ENCODE data around the gene RBM20. TPM values are rescaled to one million over a fixed set of nuclear protein-coding genes. Genes with fewer than 3 reads are reported as not detected.
"Not testable (repeated sequence)": the region's sequence is repeated elsewhere in the genome, so short reads cannot be mapped to it uniquely, and the experiment has no call there.

The RBM20 gene
- total RNA-seq, 8 experiments from 2014 or later, result 0.31 to 19.1 (median 8.8) TPM

DNA sequence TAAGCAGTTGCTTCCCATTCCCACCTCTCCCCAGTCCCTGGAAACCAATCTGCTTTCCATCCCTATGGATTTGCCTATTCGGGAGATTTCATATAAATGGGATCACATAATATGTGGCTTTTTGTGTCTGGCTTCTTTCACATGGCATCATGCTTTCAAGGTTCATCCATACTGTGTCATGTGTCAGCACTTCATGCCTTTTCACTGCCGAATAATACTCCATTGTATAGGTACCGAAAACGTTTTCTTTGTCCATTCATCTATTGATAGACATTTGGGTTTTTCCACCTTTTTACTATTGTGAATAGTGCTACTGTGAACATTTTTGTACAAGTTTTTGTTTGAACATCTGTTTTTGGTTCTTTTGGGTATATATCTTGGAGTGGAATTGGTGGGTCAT, 12.5 kb downstream of the RBM20 start:
- Histone ChIP-seq H3K27ac (no peak overlapping the region), H3K4me3 (no peak overlapping the region), H3K4me1 (replicated peaks in 1 of 2) (peaks cover 4 to 23% of the 10 kb centered on the region in 2 donors)
- in situ Hi-C loops (cut with MboI; ENCODE audit: low pct_unique_long_range_greater_than_20kb in 2 of 9, low sequenced_read_pairs in 9 of 9, unreplicated experiment in 9 of 9), result no loop called here
- ATAC-seq (replicated peaks in 6 of 8), result no peak
- WGBS, 10 experiments, result 89 to 100% (median 95%) methylated on average over 1 to 4 of the region's 4 CpGs; no CpG with 5 or more reads in 2 of the 10 experiments

DNA sequence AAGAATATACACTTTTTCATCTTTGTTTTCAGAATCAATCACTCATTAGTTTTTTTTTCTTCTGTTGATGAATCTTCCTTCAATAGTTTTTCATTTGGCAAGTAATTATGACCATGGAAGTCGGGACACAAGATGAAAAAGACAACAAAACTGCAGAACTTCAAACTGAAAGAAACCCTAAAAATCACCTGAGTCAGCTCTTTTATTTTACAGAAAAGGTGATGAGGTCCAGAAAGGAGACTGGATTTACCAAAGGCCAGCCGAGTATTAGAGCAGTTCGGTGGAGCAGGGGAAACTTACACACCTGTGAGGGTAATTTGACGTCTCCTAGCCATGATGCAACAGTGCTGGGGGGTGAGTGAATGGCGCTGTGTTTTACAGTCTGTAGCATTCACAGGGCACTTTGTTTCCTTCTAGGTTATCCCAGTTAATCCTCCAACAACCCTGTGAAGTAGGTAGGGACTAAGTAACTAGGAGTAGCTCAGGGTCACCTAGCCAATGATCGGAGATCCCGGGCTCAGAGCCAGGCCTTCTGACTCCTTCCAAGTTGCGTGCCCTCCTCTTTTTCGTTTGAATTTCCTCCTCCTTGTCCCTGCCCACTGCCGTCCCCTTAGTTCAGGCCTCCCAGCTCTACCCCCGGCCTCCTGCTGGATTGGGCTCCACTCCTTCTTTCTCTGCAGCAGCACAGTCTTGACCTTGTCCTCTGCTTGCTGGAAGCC, 14.0 kb downstream of the RBM20 start:
- no peak overlapping the region for H3K4me3 ChIP-seq
- H3K4me1 ChIP-seq (replicated peaks in 1 of 2), result peaks cover 2 to 17% of the 10 kb centered on the region in 2 donors
- no peak overlapping the region for H3K27ac ChIP-seq
- in situ Hi-C loops (cut with MboI; ENCODE audit: low pct_unique_long_range_greater_than_20kb in 2 of 9, low sequenced_read_pairs in 9 of 9, unreplicated experiment in 9 of 9), result no loop called here
- ATAC-seq (replicated peaks in 6 of 8), result no peak
- WGBS, 10 experiments, result 57 to 95% (median 80%) methylated on average over 2 to 9 of the region's 11 CpGs; no CpG with 5 or more reads in 1 of the 10 experiments

DNA sequence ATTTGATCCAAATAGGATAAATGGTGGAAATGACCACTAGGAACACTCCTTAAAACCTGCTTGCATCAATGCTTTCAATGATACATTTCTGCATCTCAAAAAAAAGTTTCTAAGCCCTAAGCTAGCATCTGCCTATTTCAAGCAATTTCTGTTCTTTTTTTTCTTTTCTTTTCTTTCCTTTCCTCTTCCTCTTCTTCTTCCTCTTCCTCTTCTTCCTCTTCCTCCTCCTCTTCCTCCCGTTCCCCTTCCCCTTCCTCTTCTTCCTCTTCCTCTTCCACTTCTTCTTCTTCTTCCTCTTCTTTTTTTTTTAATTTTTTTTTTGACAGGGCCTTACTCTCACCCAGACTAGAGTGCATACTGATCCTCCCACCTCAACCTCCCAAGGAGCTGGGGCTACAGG, 15.4 kb downstream of the RBM20 start:
- in situ Hi-C loops (cut with MboI; ENCODE audit: low pct_unique_long_range_greater_than_20kb in 2 of 9, low sequenced_read_pairs in 9 of 9, unreplicated experiment in 9 of 9), result no loop called here
- Histone ChIP-seq H3K4me3 (no peak overlapping the region), H3K4me1 (replicated peaks in 1 of 2) (peaks cover 2 to 18% of the 10 kb centered on the region in 2 donors), H3K27ac (no peak overlapping the region)
- ATAC-seq (replicated peaks in 6 of 8), result no peak
- WGBS, 10 experiments, result 9 to 100% (median 91%) methylated on average over 1 of the region's 1 CpG

DNA sequence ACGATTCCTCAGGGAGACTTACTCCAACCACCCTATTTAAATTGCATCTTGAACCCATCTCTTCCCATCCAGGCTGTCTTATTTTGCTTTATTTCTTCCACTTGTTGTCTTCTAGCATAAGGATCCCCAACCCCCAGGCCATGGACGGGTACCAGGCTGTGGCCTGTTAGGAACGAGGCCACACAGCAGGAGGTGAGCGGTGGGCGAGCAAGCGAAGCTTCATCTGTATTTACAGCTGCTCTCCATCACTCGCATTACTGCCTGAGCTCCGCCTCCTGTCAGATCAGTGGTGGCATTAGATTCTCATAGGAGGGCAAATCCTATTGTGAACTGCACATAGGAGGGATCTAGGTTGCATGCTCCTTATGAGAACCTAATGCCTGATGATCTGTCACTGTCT, 16.2 kb downstream of the RBM20 start:
- in situ Hi-C loops (cut with MboI; ENCODE audit: low pct_unique_long_range_greater_than_20kb in 2 of 9, low sequenced_read_pairs in 9 of 9, unreplicated experiment in 9 of 9); H3K27ac ChIP-seq; H3K4me3 ChIP-seq: not testable (repeated sequence)
- ATAC-seq (replicated peaks in 6 of 8), result peak in 2 of 8 experiments; percentile 58 to 64
- H3K4me1 ChIP-seq (replicated peaks in 1 of 2), result peaks cover 8 to 24% of the 10 kb centered on the region in 2 donors
- 35 to 100% (median 67%) methylated on average over 1 to 7 of the region's 8 CpGs; no CpG with 5 or more reads in 2 of the 10 experiments for WGBS, 10 experiments

DNA sequence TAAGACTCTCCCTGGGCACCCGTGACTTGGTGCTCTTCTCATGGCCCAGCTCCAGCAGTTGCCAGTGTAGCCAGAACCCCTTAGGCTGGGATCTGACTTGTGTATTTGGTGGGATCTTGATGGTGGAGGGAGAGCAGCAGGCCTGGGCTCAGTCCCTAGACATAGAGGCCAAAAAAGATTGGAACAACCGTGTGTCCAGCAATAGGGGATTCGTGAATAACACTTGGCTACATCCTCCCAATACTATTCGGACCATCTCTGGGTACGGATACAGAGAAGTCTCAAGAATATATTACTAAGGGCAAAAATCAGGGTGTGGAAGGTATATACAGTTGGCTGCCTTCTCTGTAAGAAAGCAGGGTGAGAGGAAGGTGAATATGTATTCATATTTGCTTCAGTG, 17.2 kb downstream of the RBM20 start:
- WGBS, 10 experiments, result 77 to 100% (median 80%) methylated on average over 1 to 3 of the region's 5 CpGs; no CpG with 5 or more reads in 7 of the 10 experiments
- no peak for ATAC-seq (replicated peaks in 6 of 8)
- in situ Hi-C loops (cut with MboI; ENCODE audit: low pct_unique_long_range_greater_than_20kb in 2 of 9, low sequenced_read_pairs in 9 of 9, unreplicated experiment in 9 of 9), result no loop called here
- H3K4me1 ChIP-seq (replicated peaks in 1 of 2), result peaks cover 8 to 29% of the 10 kb centered on the region in 2 donors
- H3K27ac ChIP-seq, result no peak overlapping the region
- H3K4me3 ChIP-seq, result no peak overlapping the region

DNA sequence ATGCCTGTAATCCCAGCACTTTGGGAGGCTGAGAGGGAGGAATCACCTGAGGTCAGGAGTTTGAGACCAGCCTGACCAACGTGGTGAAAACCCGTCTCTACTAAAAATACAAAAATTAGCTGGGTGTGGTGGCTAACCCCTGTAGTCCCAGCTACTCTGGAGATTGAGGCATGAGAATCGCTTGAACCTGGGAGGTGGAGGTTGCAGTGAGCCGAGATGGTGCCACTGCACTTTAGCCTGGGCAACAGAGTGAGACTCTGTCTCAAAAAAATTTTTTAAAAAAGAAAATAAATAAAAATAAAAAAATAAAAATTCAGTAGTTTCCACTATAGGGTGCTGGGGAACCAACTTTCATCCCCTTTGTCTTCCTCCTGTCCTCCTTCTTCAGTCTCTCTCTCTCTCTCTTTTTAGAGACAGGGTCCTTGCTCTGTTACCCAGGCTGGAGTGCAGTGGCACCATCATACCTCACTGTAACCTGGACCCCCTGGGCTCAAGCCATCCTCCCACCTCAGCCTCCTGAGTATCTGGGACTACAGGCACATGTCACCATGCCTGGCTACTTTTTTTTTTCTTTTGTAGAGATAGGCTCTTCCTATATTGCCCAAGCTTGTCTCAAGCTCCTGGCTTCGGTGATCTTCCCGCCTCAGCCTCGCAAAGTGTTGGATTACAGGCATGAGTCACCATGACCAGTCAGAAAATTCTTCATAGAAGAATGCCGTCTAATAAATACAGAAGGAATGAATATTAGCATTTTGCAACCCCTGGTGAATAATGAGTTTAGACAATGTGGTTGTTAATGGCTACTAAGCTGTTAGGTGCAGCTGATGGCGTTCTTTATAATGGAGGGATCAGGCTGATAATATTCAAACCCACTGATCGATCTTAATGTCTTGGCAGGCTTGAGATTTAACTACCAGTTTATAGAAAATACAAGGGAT, 20.6 kb downstream of the RBM20 start:
- no peak overlapping the region for H3K4me3 ChIP-seq
- H3K27ac ChIP-seq, result peak overlapping the region in 1 of 2 donors; percentile 66
- H3K4me1 ChIP-seq (replicated peaks in 1 of 2), result peaks cover 19 to 27% of the 10 kb centered on the region in 2 donors
- in situ Hi-C loops (cut with MboI; ENCODE audit: low pct_unique_long_range_greater_than_20kb in 2 of 9, low sequenced_read_pairs in 9 of 9, unreplicated experiment in 9 of 9), result no loop called here
- peak; percentile 72 to 100 (median 94) for ATAC-seq (replicated peaks in 6 of 8)
- WGBS, 10 experiments, result 20 to 90% (median 48%) methylated on average over 2 to 9 of the region's 10 CpGs

DNA sequence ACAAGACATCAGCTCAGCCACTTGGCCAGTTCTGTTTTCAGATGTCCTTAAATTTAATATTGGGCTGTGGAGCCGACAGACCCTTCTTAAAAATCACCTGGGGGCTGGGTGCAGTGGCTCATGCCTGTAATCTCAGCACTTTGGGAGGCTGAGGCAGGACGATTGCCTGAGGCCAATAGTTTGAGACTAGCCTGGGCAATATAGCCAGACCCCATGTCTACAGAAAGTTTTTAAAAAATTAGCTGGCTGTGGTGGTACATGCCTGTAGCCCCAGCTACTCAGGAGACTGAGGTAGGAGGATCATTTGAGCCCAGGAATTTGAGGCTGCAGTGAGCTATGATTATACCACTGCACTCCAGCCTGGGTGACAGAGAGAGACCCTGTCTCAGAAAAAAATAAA, 22.1 kb downstream of the RBM20 start:
- H3K4me1 ChIP-seq (replicated peaks in 1 of 2), result peaks cover 17 to 25% of the 10 kb centered on the region in 2 donors
- H3K27ac ChIP-seq; ATAC-seq (replicated peaks in 6 of 8); H3K4me3 ChIP-seq; in situ Hi-C loops (cut with MboI; ENCODE audit: low pct_unique_long_range_greater_than_20kb in 2 of 9, low sequenced_read_pairs in 9 of 9, unreplicated experiment in 9 of 9): not testable (repeated sequence)
- WGBS, 10 experiments, result 0 to 83% (median 33%) methylated on average over 1 to 2 of the region's 2 CpGs; no CpG with 5 or more reads in 3 of the 10 experiments

DNA sequence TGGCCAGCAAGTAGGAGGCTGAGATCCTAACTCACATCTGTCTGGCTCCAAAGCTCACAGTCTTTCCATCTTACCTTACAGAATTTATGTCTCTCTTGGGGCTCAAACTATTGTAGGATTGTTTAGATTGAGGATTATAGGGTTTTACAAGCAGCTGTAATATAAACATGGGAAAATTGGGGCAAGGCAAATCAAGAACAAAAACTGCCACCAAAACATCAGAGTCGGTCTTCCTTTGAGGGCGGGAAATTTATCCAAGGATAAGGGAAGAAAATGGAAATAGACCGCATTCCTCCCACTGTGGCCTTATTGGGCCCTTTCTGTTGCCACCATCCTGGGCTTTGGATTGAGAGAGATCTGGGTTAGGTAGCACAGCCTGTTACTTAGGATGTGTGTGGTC, 22.5 kb downstream of the RBM20 start:
- Histone ChIP-seq H3K4me1 (replicated peaks in 1 of 2) (peaks cover 17 to 25% of the 10 kb centered on the region in 2 donors), H3K27ac (no peak overlapping the region), H3K4me3 (no peak overlapping the region)
- ATAC-seq (replicated peaks in 6 of 8), result no peak
- in situ Hi-C loops (cut with MboI; ENCODE audit: low pct_unique_long_range_greater_than_20kb in 2 of 9, low sequenced_read_pairs in 9 of 9, unreplicated experiment in 9 of 9), result no loop called here
- 80 to 100% (median 94%) methylated on average over 1 to 3 of the region's 3 CpGs; no CpG with 5 or more reads in 3 of the 10 experiments for WGBS, 10 experiments

DNA sequence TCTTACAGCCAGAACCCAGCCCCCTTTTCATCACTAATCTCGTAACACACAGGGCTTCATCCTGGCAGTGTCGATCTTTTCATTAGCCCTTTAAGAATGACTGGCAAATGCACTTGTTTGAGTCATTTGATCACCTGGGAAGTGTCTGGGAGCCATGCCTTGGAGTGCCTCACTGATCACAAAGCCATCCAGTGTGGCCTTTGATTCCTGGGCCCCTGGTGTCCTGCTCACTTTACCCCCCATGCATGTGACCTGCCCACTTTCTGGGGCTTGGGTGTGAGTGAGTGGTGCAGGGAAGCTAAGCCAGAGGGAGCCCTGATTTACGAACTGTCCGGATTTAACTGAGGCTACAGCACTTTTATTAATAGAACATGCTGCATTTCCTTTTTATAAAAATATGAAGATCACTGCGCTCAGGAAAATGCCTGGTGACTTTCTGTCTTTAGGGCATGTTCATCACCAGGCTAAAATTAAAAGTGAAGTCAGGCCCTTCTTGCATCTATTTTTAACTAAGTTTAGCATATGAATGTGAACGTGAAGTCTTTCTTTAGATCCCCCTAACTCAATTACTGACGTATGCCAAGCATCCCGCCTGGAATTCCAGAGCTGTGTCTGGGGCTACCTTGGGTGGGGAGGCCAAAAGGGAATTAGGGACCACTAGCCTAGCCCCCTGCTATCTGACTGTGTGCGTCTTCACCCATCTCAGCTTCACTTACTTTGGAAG, 23.6 kb downstream of the RBM20 start:
- Histone ChIP-seq H3K4me3 (no peak overlapping the region), H3K27ac (no peak overlapping the region), H3K4me1 (replicated peaks in 1 of 2) (peaks cover 17 to 27% of the 10 kb centered on the region in 2 donors)
- WGBS, 10 experiments, result 27 to 75% (median 44%) methylated on average over 2 to 7 of the region's 9 CpGs
- in situ Hi-C loops (cut with MboI; ENCODE audit: low pct_unique_long_range_greater_than_20kb in 2 of 9, low sequenced_read_pairs in 9 of 9, unreplicated experiment in 9 of 9), result no loop called here
- peak in 2 of 8 experiments; percentile 15 to 18 for ATAC-seq (replicated peaks in 6 of 8)

DNA sequence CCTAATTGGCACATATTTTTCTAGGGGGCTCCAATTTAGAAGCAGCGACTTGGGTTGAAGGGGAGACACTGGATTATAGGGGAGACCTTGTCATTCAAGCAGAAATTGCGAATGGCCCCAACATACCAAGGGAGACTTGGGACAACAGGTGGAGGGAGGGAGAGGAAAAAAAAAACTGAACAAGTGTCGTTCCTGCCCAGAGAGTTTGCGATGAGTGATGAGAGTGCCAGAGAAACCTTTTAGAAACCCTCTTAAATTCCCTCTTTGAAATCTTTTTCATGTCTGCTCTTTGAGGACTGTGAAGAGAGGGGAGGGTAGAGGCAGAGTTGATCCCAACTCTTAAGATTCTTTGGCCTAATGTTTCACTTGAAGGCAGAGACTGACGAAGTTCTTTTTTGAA, 24.3 kb downstream of the RBM20 start:
- Histone ChIP-seq H3K27ac (no peak overlapping the region), H3K4me1 (replicated peaks in 1 of 2) (peaks cover 17 to 27% of the 10 kb centered on the region in 2 donors), H3K4me3 (no peak overlapping the region)
- in situ Hi-C loops (cut with MboI; ENCODE audit: low pct_unique_long_range_greater_than_20kb in 2 of 9, low sequenced_read_pairs in 9 of 9, unreplicated experiment in 9 of 9), result no loop called here
- ATAC-seq (replicated peaks in 6 of 8), result no peak
- WGBS, 10 experiments, result 0 to 100% (median 40%) methylated on average over 1 to 5 of the region's 5 CpGs

DNA sequence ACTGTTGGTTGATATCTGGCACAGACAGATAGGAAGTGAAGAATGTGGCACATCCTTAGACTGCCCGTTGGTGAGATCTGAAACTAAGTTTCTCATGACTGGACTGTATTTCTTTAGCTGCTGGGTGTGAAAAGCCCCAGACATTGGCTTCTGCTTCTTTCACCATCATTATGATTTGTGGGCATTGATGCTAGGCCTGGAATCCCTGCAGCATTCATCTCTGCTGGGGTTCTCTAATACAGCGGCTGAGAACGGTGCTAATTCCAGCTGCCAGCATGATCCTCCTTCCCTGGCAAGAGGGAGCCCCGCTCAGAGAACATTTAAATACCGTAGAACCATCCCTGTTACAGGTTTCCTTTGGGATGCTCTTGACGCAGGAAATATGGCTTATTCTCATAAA, 26.2 kb downstream of the RBM20 start:
- no peak overlapping the region for H3K4me3 ChIP-seq
- peak in 1 of 8 experiments; percentile 42 for ATAC-seq (replicated peaks in 6 of 8)
- in situ Hi-C loops (cut with MboI; ENCODE audit: low pct_unique_long_range_greater_than_20kb in 2 of 9, low sequenced_read_pairs in 9 of 9, unreplicated experiment in 9 of 9), result no loop called here
- 67 to 93% (median 81%) methylated on average over 3 to 6 of the region's 6 CpGs; no CpG with 5 or more reads in 2 of the 10 experiments for WGBS, 10 experiments
- H3K27ac ChIP-seq, result no peak overlapping the region
- H3K4me1 ChIP-seq (replicated peaks in 1 of 2), result peaks cover 11 to 19% of the 10 kb centered on the region in 2 donors

DNA sequence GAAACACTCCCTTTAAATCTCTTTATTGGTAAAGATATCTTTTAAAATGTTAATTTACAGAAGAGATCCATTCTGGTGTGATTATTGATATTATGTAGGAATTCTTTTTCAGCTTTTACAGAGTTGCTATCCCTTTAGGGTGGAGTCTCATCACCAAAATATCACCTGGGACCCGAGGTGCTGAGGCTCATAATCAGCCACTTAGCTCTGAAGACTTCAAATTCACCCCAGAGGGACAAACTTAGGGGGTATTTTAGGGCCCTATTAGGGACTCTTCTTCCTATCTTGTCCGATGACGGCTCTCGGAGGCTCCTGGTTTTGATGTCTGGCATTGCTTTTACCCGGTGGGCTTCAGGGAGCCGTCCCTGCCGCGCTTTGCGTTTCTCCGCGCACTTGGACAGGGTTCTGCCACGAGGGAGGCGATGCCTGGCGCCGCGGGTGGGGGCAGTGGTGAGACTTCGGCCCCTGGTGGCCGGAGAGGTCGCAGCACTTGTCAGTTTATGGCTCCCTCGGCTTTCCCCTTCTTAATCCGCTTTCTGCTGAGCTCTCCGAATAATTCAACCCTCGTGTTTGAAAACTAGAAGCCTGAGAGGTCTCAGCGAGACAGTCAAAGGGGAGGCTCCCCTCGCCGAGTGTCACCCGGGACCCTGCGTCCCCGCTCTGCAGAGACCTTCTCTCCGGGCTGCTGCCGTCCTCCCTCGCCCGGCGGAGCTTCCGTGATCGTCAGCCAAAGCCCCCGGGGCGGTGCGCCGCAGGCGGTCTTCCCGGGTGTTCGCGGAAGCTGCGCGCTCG, 27.8 kb downstream of the RBM20 start:
- peak overlapping the region in 1 of 2 donors; percentile 58 for H3K27ac ChIP-seq
- 0 to 26% (median 2%) methylated on average over 1 to 36 of the region's 47 CpGs; no CpG with 5 or more reads in 2 of the 10 experiments for WGBS, 10 experiments
- peak; percentile 93 to 99 (median 96) for ATAC-seq (replicated peaks in 6 of 8)
- H3K4me1 ChIP-seq (replicated peaks in 1 of 2), result peaks cover 11 to 15% of the 10 kb centered on the region in 2 donors
- peak overlapping the region; percentile 20 to 47 (median 41) for H3K4me3 ChIP-seq
- in situ Hi-C loops (cut with MboI; ENCODE audit: low pct_unique_long_range_greater_than_20kb in 2 of 9, low sequenced_read_pairs in 9 of 9, unreplicated experiment in 9 of 9), result no loop called here

Data from motor neuron (in vitro differentiated cells).